Activated CD4-positive, alpha-beta T cell treated with anti-CD3 and anti-CD28 coated beads for 24 hours (primary cell): ENCODE data around the gene NDFIP2.
"Not testable (repeated sequence)": the region's sequence is repeated elsewhere in the genome, so short reads cannot be mapped to it uniquely, and the experiment has no call there.

Experiments
- DNase-seq, 2 donors: peaks; one replicate each; pipeline ENCODE4 v3.0.0-alpha.2; 2020; ENCODE audit warnings: low read depth in 2 of 2

NDFIP2 gene

GRCh38 chr13:79593641-79594275 lies 112.8 kb downstream of the NDFIP2 start:
- no peak for DNase-seq

DNA sequence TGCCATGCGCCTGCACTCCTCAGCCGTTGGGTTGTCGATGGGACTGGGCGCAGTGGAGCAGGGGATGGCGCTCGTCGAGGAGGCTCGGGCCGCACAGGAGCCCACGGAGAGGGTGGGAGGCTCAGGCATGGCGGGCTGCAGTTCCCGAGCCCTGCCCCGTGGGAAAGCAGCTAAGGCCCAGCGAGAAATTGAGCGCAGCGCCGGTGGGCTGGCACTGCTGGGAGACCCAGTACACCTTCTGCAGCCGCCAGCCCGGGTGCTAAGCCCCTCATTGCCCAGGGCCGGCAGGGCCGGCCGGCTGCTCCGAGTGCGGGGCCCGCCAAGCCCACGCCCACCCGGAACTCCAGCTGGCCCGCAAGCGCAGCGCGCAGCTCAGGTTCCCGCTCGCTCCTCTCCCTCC lies 119.2 kb downstream of the NDFIP2 start:
- not testable (repeated sequence) for DNase-seq

DNA sequence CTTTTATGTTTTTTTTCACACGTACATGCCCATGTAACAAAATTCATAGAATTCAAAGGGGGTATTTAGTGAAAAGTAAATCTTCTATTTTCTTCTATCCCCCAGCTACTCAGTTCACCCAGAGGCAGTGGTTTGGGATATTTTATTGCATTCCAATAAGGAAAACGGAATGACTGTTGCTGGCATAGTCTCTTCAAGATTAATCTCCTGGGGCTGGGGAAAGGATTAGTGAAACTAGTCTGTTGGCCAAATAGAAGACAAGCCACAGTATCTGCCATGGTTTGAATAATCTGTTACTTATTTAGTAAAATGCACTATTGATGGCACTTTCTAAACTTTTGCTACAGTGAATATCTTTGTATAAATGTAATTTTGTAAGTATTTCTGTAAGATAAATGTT lies 122.0 kb downstream of the NDFIP2 start:
- no peak for DNase-seq

DNA sequence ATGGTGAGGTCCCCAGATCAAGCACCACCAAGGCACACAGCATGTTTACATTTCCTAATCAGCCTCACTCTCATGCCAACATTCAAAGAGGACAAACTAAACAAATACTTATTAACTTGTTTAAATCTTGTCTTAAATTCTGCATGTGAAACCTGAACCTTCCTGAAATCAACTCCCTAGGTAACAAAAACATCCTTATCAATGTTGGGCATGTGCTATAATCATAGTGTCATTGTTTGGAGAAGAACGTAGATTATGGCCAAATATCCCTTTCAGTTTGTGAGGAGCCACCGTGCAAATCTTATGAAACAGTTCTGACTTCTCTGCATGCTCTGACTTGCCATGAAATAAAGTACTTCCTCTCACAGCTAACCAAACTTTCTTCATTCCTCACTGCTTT lies 123.8 kb downstream of the NDFIP2 start:
- no peak for DNase-seq
